Astrocyte of the cerebellum (primary cell): ENCODE data around the gene AACS.
"Not testable (repeated sequence)": the region's sequence is repeated elsewhere in the genome, so short reads cannot be mapped to it uniquely, and the experiment has no call there.

ENCODE experiments used
- DNase-seq: peaks from one replicate; pipeline ENCODE4 v3.0.0-alpha.2; 2011; ENCODE audit warnings: low read depth
- H3K4me3 ChIP-seq: 2 replicates; pipeline ENCODE4 v1.5.1; 2011; ENCODE audit warnings: mild to moderate bottlenecking, low read depth, low read length, moderate library complexity
- in situ Hi-C: cut with HindIII; loops from 2 replicates; pipeline ENCODE4 v1.10.0; 2017; ENCODE audit warnings: low sequenced_read_pairs
- TF ChIP-seq, protein P1 (sequence below): IDR thresholded peaks from 2 replicates; pipeline ENCODE4 v1.5.1; 2012; ENCODE audit warnings: low read length, low read depth, moderate library complexity, mild to moderate bottlenecking; ENCODE audit errors: missing control alignments

The AACS gene

GRCh38 chr12:125110641-125111360 is 45.6 kb downstream of the AACS start:
- in situ Hi-C loops = no loop called here
- peak; percentile 39 for DNase-seq
- TF ChIP-seq, protein P1, sequence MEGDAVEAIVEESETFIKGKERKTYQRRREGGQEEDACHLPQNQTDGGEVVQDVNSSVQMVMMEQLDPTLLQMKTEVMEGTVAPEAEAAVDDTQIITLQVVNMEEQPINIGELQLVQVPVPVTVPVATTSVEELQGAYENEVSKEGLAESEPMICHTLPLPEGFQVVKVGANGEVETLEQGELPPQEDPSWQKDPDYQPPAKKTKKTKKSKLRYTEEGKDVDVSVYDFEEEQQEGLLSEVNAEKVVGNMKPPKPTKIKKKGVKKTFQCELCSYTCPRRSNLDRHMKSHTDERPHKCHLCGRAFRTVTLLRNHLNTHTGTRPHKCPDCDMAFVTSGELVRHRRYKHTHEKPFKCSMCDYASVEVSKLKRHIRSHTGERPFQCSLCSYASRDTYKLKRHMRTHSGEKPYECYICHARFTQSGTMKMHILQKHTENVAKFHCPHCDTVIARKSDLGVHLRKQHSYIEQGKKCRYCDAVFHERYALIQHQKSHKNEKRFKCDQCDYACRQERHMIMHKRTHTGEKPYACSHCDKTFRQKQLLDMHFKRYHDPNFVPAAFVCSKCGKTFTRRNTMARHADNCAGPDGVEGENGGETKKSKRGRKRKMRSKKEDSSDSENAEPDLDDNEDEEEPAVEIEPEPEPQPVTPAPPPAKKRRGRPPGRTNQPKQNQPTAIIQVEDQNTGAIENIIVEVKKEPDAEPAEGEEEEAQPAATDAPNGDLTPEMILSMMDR = no peak
- no peak overlapping the region for H3K4me3 ChIP-seq

DNA sequence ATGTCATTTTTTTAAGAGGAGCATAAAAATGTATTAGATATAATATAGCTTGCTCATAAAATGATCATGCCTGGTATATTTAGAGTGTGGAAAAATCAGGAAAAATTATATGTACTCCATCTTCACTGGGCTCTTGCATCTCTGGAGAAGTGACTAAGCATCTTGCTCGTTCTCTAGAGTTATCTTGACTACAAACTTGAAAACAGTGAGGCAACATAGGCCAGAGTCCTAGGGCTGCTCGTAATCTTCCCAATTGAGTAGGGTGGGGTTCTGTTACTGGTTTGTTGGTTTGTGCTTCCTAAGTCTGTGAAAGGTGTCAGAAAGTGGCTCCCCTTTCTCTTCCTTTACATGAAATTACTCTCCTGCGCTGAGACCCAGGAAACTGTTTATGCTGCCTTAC is 46.2 kb downstream of the AACS start:
- no peak overlapping the region for H3K4me3 ChIP-seq
- TF ChIP-seq, protein P1 = no peak
- in situ Hi-C loops = no loop called here
- no peak for DNase-seq

DNA sequence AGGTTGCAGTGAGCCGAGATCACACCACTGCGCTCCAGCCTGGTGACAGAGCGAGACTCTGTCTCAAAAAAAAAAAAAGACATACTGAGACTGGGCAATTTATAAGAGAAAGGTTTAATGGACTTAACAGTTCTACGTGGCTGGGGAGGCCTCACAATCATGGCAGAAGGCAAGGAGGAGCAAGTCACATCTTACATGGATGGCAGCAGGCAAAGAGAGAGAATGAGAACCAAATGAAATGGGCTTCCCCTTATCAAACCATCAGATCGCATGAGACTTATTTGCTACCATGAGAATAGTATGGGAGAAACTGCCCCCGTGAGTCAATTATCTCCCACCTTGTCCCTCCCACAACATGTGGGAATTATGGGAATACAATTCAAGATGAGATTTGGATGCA is 47.4 kb downstream of the AACS start:
- DNase-seq, in situ Hi-C loops, H3K4me3 ChIP-seq: not testable (repeated sequence)

GRCh38 chr12:125113263-125113662 is 48.0 kb downstream of the AACS start:
- in situ Hi-C loops = no loop called here
- no peak overlapping the region for H3K4me3 ChIP-seq
- no peak for DNase-seq
- TF ChIP-seq, protein P1 = no peak

DNA sequence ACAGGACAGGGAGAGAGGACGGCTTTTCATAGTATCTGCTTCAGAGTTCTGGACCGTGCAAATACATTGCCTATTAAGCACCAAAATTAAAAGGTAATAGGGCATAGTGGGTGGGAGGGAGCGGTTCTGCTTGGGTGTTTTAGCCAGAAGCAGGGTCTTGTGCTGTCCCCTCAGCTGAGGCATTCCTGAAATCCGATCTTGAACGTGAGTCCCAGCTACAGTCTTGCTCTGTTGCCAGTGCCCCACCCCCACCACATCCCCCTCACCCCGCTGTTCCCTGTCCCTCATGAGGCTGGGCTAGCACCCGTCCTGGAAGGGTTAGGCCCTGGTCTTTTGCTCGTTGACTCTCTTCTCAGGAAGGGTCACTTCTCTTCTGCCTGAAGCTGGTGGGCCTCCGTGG is 48.6 kb downstream of the AACS start:
- in situ Hi-C loops = no loop called here
- TF ChIP-seq, protein P1 = no peak
- no peak for DNase-seq
- H3K4me3 ChIP-seq = no peak overlapping the region

DNA sequence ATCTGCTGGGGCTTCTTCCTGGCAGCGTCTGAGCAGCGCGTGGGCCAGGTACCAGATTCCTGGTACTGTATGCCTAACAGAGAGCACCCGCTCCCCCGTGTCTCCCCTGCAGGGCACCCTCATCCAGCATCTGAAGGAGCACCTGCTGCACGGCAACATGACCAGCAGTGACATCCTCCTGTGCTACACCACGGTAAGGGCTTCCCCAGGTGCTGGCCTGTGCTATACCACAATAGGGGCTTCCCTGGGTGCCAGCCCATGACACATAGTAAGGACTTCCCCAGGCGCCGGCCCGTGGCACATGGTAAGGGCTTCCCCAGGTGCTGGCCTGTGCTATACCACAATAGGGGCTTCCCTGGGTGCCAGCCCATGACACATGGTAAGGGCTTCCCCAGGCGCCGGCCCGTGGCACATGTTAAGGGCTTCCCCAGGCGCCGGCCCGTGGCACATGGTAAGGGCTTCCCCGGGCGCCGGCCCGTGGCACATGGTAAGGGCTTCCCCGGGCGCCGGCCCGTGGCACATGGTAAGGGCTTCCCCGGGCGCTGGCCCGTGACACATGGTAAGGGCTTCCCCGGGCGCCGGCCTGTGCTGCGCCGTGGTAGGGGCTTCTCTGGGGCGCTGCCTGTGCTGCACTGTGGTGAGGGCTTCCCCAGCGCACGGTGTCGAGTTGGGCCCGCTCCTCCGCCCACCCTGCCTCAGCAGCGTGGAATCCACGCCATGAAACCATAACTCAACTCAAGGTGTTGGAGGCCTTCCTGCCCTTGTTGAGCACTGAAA is 49.3 kb downstream of the AACS start:
- no peak for DNase-seq
- H3K4me3 ChIP-seq = no peak overlapping the region
- TF ChIP-seq, protein P1 = no peak
- in situ Hi-C loops = no loop called here

DNA sequence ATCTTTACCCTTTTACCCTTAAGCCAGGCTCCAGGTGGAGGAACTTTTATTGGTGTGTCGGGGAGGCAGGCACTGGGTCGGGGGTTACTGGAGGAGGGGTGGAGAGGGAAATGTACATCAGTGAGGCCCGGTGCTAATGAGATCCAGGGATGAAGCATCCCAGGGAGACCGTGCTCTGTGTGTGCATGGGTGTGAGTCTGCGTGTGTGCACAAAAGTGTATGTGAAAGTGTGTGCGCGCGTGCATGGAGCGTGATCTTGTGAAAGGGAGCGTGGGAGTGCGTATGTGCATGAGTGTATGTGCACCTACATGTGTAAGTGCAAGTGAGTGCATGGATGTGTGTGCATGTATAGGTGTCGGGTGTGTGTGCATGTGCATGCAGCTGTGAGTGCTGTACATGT is 55.3 kb downstream of the AACS start:
- TF ChIP-seq, protein P1 = no peak
- no peak overlapping the region for H3K4me3 ChIP-seq
- DNase-seq = no peak
- in situ Hi-C loops = no loop called here
